Coronary artery (tissue), 2 donors: ENCODE results near the gene RIOX2.
"Not testable (repeated sequence)": the region's sequence is repeated elsewhere in the genome, so short reads cannot be mapped to it uniquely, and the experiment has no call there.

ENCODE experiments used
- DNase-seq: peaks from one replicate; pipeline ENCODE4 v3.0.0-alpha.2; 2017; ENCODE audit warnings: low spot score
- H3K27ac ChIP-seq, 2 donors: fragments of 200-600 bp; sonication (generic); one replicate each; pipeline ENCODE4 v1.5.1; 2016 to 2019
- H3K4me3 ChIP-seq: fragments of 200-600 bp; sonication (generic); 2 replicates; pipeline ENCODE4 v1.5.1; 2016; ENCODE audit warnings: mild to moderate bottlenecking, moderate library complexity
- TF ChIP-seq, protein P1 (sequence below): fragments of 200-600 bp; sonication (generic); IDR thresholded peaks from one replicate; pipeline ENCODE4 v1.5.1; 2019; ENCODE audit warnings: antibody characterized with exemption

RIOX2 gene

DNA sequence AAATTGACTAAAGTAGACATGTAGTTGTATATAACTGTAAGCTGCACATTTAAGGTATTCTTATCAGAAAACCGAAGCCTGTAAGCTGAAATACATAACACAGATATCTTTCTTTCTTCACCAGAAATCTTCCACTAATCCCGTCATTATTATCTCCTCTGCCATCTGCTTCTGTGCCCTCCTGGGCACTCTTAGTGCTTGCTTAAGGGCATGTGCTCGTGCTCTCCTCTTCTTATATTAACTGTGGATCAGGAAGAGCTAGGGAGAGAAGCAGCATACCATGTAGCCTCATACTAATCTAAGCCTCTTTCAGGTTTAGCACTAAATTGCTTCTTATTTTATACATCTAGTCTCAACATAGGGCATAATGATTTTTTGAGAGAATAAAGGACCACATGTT is 60.8 kb downstream of the RIOX2 start:
- TF ChIP-seq, protein P1, sequence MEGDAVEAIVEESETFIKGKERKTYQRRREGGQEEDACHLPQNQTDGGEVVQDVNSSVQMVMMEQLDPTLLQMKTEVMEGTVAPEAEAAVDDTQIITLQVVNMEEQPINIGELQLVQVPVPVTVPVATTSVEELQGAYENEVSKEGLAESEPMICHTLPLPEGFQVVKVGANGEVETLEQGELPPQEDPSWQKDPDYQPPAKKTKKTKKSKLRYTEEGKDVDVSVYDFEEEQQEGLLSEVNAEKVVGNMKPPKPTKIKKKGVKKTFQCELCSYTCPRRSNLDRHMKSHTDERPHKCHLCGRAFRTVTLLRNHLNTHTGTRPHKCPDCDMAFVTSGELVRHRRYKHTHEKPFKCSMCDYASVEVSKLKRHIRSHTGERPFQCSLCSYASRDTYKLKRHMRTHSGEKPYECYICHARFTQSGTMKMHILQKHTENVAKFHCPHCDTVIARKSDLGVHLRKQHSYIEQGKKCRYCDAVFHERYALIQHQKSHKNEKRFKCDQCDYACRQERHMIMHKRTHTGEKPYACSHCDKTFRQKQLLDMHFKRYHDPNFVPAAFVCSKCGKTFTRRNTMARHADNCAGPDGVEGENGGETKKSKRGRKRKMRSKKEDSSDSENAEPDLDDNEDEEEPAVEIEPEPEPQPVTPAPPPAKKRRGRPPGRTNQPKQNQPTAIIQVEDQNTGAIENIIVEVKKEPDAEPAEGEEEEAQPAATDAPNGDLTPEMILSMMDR, result no peak
- no peak for DNase-seq
- Histone ChIP-seq H3K4me3 (no peak overlapping the region), H3K27ac (no peak overlapping the region)

DNA sequence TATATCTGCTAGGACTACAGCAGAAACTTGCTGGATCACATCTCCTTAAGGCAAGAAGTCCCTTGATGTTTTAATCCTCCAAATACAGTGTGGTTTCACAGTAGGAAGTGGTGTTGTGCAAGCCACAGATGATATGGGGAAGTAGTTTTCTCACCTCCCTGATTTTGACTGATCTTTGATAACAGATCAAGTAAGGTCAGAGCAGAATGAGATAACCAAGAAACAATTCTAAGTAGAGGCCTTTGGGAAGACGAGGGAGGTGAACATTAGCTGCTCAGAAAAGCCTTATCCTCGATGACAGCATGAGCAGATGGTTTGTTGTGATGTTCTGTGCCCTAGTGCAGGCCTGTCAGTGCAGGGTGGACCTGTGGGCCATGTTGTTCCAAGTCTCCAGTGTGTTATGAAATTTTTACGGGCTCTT is 61.3 kb downstream of the RIOX2 start:
- no peak overlapping the region for H3K4me3 ChIP-seq
- no peak overlapping the region for H3K27ac ChIP-seq
- no peak for DNase-seq
- TF ChIP-seq, protein P1, result no peak

DNA sequence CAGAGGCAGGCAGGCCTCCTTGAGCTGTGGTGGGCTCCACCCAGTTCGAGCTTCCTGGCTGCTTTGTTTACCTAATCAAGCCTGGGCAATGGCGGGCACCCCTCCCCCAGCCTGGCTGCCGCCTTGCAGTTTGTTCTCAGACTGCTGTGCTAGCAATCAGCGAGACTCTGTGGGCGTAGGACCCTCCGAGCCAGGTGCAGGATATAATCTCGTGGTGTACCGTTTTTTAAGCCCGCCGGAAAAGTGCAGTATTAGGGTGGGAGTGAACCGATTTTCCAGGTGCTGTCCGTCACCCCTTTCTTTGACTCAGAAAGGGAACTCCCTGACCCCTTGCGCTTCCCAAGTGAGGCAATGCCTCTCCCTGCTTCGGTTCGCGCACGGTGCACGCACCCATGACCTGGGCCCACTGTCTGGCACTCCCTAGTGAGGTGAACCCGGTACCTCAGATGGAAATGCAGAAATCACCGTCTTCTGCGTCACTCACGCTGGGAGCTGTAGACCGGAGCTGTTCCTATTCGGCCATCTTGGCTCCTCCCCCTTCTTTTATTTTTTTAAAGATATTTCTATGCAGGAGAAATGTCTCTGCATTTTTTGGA is 61.9 kb downstream of the RIOX2 start:
- not testable (repeated sequence) for DNase-seq, H3K4me3 ChIP-seq, H3K27ac ChIP-seq

DNA sequence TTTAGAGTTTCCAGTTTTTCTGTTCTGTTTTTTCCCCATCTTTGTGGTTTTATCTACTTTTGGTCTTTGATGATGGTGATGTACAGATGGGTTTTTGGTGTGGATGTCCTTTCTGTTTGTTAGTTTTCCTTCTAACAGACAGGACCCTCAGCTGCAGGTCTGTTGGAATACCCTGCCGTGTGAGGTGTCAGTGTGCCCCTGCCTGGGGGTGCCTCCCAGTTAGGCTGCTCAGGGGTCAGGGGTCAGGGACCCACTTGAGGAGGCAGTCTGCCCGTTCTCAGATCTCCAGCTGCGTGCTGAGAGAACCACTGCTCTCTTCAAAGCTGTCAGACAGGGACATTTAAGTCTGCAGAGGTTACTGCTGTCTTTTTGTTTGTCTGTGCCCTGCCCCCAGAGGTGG is 62.4 kb downstream of the RIOX2 start:
- H3K27ac ChIP-seq, H3K4me3 ChIP-seq, DNase-seq: not testable (repeated sequence)

DNA sequence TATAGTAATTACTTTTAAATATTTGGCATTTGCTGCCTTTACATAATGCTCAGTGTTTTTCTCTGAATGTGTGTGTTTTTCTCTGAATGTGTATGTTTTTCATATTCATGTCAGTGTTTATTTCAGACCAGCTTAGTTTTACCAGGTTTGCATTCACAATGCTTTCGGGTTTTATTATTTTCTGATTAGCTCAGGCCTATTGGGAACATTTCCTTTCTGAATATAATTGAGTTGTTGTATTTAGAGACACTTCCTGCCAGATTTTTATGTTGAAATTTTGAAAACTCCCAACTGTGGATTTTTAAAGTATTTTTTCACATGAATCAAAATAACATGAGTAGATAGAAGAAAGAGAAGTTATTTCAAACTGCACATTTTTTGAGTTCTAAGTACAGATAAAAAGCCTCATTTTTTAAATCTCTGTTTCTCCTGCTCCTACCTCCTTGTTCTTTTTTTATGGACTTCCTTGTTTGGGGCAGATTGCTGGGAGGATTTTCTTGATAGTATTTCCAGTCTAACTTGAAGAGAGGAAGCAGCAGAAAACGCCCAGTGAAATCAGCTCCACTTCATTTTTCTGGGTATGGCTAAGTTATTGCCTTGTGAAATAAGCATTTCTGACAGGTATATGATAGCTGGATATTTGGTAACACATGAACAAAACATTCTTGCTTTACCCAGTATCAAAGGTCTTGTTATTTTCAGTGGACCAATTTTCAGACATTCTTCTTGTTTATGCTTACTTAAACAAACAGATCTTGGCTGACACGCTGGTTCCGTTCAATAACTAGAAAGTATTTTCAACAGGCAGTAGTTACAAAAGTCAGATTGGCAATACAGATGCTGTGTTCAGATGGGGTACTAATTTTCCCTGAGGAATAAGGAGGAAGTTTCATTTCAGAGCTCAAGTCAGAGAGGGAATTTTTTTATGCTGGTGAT is 70.7 kb downstream of the RIOX2 start:
- no peak for DNase-seq
- TF ChIP-seq, protein P1, result no peak
- Histone ChIP-seq H3K4me3 (peak overlapping the region; percentile 26), H3K27ac (peak overlapping the region; percentile 0 to 66)

DNA sequence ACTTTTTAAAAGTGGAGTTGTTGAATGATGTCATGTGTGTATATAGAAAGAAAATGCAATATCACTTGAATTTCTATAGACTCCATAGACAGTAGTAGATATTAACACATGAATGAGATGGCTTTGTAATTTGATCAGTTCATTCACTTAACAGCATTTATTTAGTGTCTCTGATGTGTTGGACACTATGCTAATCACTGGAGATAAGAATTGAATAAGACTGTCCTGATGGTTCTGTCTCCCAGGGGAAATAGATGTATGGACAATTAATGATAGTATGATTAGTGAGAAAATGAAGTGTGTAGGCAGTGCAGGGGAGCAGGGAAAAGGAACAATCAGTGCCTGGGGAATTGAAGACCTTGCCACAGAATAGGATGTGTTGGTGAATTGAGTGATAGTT is 72.9 kb downstream of the RIOX2 start:
- DNase-seq, result no peak
- Histone ChIP-seq H3K4me3 (no peak overlapping the region), H3K27ac (no peak overlapping the region)
- TF ChIP-seq, protein P1, result no peak

DNA sequence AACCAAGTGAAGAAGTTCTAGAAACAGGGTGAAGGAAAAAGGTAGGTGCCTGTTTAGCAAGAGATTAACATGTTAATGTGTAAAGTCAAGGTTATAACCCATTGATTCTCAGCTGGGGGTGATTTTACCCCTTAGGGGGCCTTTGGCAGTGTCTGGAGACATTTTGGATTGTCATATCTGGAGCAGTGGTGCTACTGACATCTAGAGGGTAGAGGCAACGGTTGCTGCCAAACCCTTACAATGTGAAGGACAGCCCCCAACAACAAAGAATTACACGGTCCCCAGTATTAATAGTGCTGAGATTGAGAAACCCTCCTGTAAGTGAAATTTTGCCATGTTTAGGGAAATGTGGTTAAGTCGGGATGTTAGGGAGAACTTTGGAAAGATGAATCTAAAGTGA is 75.7 kb downstream of the RIOX2 start:
- Histone ChIP-seq H3K4me3 (no peak overlapping the region), H3K27ac (no peak overlapping the region)
- TF ChIP-seq, protein P1, result no peak
- DNase-seq, result no peak

DNA sequence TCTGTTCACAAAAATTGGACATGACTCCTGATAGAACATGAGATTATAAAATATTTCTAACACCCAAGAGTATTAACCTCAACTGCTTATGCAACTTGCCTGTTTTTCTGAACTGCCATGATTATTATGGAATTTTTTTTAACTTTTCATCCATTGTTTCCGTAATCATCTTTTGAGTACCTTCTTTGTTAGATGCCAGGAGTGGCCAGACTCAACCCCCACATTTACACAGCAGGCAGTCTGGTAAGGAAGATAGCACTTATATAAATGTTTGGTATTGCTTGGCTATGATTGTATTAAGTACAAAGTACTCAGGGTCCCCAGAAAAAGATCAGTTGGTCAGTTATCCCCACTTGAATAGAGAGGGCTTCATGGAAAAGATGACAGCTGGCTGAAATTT is 76.1 kb downstream of the RIOX2 start:
- DNase-seq, result no peak
- TF ChIP-seq, protein P1, result no peak
- H3K27ac ChIP-seq, result no peak overlapping the region
- H3K4me3 ChIP-seq, result no peak overlapping the region
